A673 (cell line): ENCODE data around the gene CDH4. TPM values are rescaled to one million over a fixed set of nuclear protein-coding genes. Genes with fewer than 3 reads are reported as not detected.

Experiments
- BruUV-seq: library from RNA; stranded (reverse); fragments of 400-500 nt; replicated peaks from 2 replicates; lab custom pipeline; 2021; lab: Mats Ljungman, UMichigan
- CTCF ChIA-PET: fragments of 300-600 bp; sonication (Branson Sonifier 250); formaldehyde crosslinking; loops from one replicate; lab custom pipeline; 2022; ENCODE audit warnings: antibody characterized with exemption; lab: Charles Lee
- POLR2A ChIA-PET: fragments of 300-600 bp; sonication (Branson Sonifier 250); formaldehyde crosslinking; loops from one replicate; lab custom pipeline; 2022; ENCODE audit warnings: antibody characterized with exemption; ENCODE audit not compliant: low non-redundant PET; lab: Charles Lee
- DNase-seq: peaks from one replicate; pipeline ENCODE4 v3.0.0-alpha.2; 2015; ENCODE audit warnings: low spot score
- H3K27ac ChIP-seq: fragments of 200-600 bp; sonication (generic); 2 replicates; pipeline ENCODE4 v1.5.1; 2016; ENCODE audit warnings: mixed run types, low read depth, mild to moderate bottlenecking, mixed read lengths, antibody characterized with exemption, low read length; ENCODE audit not compliant: poor library complexity, severe bottlenecking
- H3K27me3 ChIP-seq: fragments of 200-600 bp; sonication (generic); replicated peaks from 2 replicates; pipeline ENCODE4 v1.6.1; 2017; ENCODE audit warnings: mixed run types, low read depth, mild to moderate bottlenecking, mixed read lengths, antibody characterized with exemption, low read length; ENCODE audit not compliant: insufficient read depth, poor library complexity
- H3K36me3 ChIP-seq: fragments of 200-600 bp; sonication (generic); 2 replicates; pipeline ENCODE4 v1.6.1; 2016; ENCODE audit warnings: mixed run types, mild to moderate bottlenecking, mixed read lengths, antibody characterized with exemption, low read length; ENCODE audit not compliant: insufficient read depth, poor library complexity, severe bottlenecking
- H3K4me1 ChIP-seq: fragments of 200-600 bp; sonication (generic); 2 replicates; pipeline ENCODE4 v1.6.1; 2017; ENCODE audit warnings: mixed run types, mild to moderate bottlenecking, mixed read lengths, antibody characterized with exemption, low read length; ENCODE audit not compliant: insufficient read depth, poor library complexity, severe bottlenecking
- H3K4me3 ChIP-seq: fragments of 200-600 bp; sonication (generic); 2 replicates; pipeline ENCODE4 v1.5.1; 2016; ENCODE audit warnings: low read depth, mixed run types, mild to moderate bottlenecking, mixed read lengths, low read length; ENCODE audit not compliant: poor library complexity, severe bottlenecking
- H3K9me3 ChIP-seq: fragments of 200-600 bp; sonication (generic); 2 replicates; pipeline ENCODE4 v1.6.1; 2016; ENCODE audit warnings: mixed run types, low read depth, mild to moderate bottlenecking, mixed read lengths, antibody characterized with exemption, low read length; ENCODE audit not compliant: poor library complexity, severe bottlenecking
- CTCF ChIP-seq: fragments of 300-800, 200-600 bp; sonication (generic); conservative IDR thresholded peaks from 2 replicates; pipeline ENCODE4 v1.5.1; 2017; ENCODE audit warnings: low read depth, mild to moderate bottlenecking, antibody characterized with exemption, low read length, moderate library complexity, mixed read lengths
- EZH2 ChIP-seq: fragments of 200-600 bp; sonication (generic); IDR thresholded peaks from 2 replicates; pipeline ENCODE4 v1.6.1; 2017; ENCODE audit warnings: borderline replicate concordance, low read depth, mild to moderate bottlenecking, mixed read lengths, antibody characterized with exemption, low read length; ENCODE audit not compliant: poor library complexity, severe bottlenecking
- intact Hi-C: fragments of 100-400 bp; cut with micrococcal nuclease; formaldehyde crosslinking; loops from one replicate; pipeline ENCODE4 v1.10.0; 2022; ENCODE audit not compliant: unreplicated experiment
- total RNA-seq: library from RNA; stranded (reverse); gene quantifications from 2 replicates; pipeline ENCODE4 v1.2.3, GENCODE V29; 2021

Gene CDH4
- total RNA-seq, 1 experiment from 2014 or later, result 8.3 TPM

GRCh38 chr20:61916318-61916891 lies 664.3 kb downstream of the CDH4 start:
- ChIA-PET CTCF (no interaction called here), POLR2A (no interaction called here)
- H3K27ac ChIP-seq, result no peak overlapping the region
- no peaks in the 10 kb centered on the region for H3K9me3 ChIP-seq
- no peaks in the 10 kb centered on the region for H3K4me1 ChIP-seq
- intact Hi-C loops, result no loop called here
- no peak overlapping the region for H3K4me3 ChIP-seq
- no peak for DNase-seq
- peaks cover 17% of the 10 kb centered on the region for H3K27me3 ChIP-seq
- no TSS peak for BruUV-seq
- H3K36me3 ChIP-seq, result no peaks in the 10 kb centered on the region
- TF ChIP-seq EZH2, result no peak
- no peak for TF ChIP-seq CTCF

DNA sequence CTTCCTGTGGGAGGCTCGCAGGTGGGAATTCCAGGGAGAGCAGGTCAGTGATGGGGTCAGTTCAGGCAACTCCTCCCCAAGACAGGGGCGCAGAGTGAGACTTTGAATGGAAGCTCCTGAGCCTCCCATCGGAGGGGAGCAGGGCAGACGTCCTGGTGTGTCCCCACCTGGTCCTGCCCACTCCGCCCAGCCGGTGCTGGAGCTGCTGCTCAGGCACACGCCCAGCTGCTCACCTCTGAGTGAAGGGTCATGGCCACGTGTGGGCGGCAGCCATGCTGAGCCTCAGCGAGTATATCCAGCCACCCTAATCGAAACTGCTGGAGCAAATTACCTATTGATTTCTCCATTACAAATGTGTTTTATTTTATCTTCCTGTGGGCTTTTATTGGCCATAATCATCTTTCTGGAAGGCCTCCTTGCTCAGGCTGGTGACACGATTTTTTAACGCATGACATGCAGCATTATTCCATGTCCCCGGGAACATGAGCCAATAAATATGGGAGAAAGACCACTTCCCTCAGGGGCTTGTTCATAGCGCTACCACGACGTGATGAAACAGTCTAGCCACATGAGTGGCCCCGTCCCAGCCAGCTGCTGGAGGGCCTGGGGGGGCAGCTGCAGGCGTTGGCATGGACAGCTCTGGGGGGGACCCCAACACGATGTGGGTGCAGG lies 665.5 kb downstream of the CDH4 start:
- no peak overlapping the region for H3K4me3 ChIP-seq
- no peaks in the 10 kb centered on the region for H3K9me3 ChIP-seq
- H3K27ac ChIP-seq, result no peak overlapping the region
- no TSS peak for BruUV-seq
- ChIA-PET CTCF (no interaction called here), POLR2A (no interaction called here)
- no peaks in the 10 kb centered on the region for H3K4me1 ChIP-seq
- intact Hi-C loops, result no loop called here
- TF ChIP-seq CTCF (no peak), EZH2 (no peak)
- H3K27me3 ChIP-seq, result peaks cover 9% of the 10 kb centered on the region
- H3K36me3 ChIP-seq, result no peaks in the 10 kb centered on the region
- no peak for DNase-seq

- Histone ChIP-seq H3K4me1 (no peaks in the 10 kb centered on the region), H3K27me3 (peaks cover 7% of the 10 kb centered on the region), H3K4me3 (no peak overlapping the region), H3K36me3 (no peaks in the 10 kb centered on the region), H3K9me3 (no peaks in the 10 kb centered on the region), H3K27ac (no peak overlapping the region)
- CTCF ChIA-PET, result no interaction called here
- no TSS peak for BruUV-seq
- POLR2A ChIA-PET, result no interaction called here
- intact Hi-C loops, result no loop called here
- DNase-seq, result no peak
- TF ChIP-seq EZH2, result no peak
- TF ChIP-seq CTCF, result peak; percentile 31; the same call in 1 of the 2 replicates
Measured at GRCh38 chr20:61918548-61918947, 666.5 kb downstream of the CDH4 start.
